ES-I3 (cell line): Measurements from ENCODE around the gene EHD1.

Experiments used
- H3K36me3 ChIP-seq: 2 replicates; pipeline ENCODE4 v1.6.1; 2013; ENCODE audit warnings: mild to moderate bottlenecking, low read length, control low read depth, moderate library complexity; ENCODE audit not compliant: insufficient read depth
- H3K4me1 ChIP-seq: 2 replicates; pipeline ENCODE4 v1.6.1; 2013; ENCODE audit warnings: mild to moderate bottlenecking, control low read depth, low read length; ENCODE audit not compliant: insufficient read depth
- H3K9ac ChIP-seq: 2 replicates; pipeline ENCODE4 v1.6.1; 2013; ENCODE audit warnings: low read depth, mild to moderate bottlenecking, low read length, moderate library complexity
- H3K9me3 ChIP-seq: 2 replicates; pipeline ENCODE4 v1.6.1; 2013; ENCODE audit warnings: mild to moderate bottlenecking, low read length, moderate library complexity; ENCODE audit not compliant: control insufficient read depth, insufficient read depth

Gene EHD1

DNA sequence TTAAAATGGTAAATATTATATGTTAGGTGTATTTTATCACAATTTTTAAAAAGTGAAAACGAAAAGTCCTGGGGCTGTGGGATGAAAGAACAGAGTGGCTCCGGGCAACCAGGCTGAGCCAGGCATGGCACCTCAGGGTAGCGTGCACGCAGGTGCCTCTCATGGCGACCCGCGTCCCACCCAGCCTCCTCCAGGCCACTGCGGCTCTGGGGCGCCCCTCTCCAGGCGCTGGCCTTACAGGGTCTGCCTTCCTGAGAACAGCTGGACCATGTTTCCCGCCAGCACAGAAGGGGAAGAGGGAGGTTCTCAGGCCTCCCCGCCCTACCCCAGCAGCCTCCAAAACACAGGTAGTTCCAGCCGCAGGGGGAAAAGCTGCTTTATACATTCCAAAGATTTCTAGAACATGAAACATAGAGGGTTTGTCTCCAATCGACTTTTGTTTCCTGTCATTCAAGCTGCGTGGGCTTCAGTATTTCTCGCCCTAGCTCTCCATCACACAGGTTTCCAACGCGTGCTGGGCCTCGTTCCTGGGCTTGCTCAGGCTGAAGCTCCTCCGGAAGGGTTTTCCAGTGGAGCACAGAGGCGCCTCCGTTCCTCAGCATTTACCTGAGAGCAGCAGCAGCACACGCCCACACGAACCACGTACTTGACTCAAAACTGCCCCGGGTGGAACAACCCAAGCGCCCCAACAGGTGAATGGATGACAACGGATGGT is 10.5 kb downstream of the EHD1 start:
- Histone ChIP-seq H3K9me3 (no peaks in the 10 kb centered on the region), H3K9ac (no peak overlapping the region), H3K4me1 (peaks cover 25% of the 10 kb centered on the region), H3K36me3 (0 out of 2 replicates have a peak, but pooled peaks cover 5% of the 10 kb centered on the region)

GRCh38 chr11:64866173-64866491 is 12.3 kb downstream of the EHD1 start:
- no peak overlapping the region for H3K9ac ChIP-seq
- no peaks in the 10 kb centered on the region for H3K9me3 ChIP-seq
- peaks cover 29% of the 10 kb centered on the region for H3K4me1 ChIP-seq
- 0 out of 2 replicates have a peak, but pooled peaks cover 1% of the 10 kb centered on the region for H3K36me3 ChIP-seq

GRCh38 chr11:64865286-64866172 is 12.9 kb downstream of the EHD1 start:
- peaks cover 28% of the 10 kb centered on the region for H3K4me1 ChIP-seq

GRCh38 chr11:64864473-64865285 is 13.7 kb downstream of the EHD1 start:
- Histone ChIP-seq H3K9me3 (no peaks in the 10 kb centered on the region), H3K36me3 (no peaks in the 10 kb centered on the region), H3K4me1 (peaks cover 25% of the 10 kb centered on the region), H3K9ac (no peak overlapping the region)

More at GRCh38 chr11:64865286-64866172, 12.9 kb downstream of the EHD1 start:
- Histone ChIP-seq H3K9me3 (no peaks in the 10 kb centered on the region), H3K36me3 (no peaks in the 10 kb centered on the region), H3K9ac (no peak overlapping the region)

GRCh38 chr11:64864135-64864472 is 14.3 kb downstream of the EHD1 start:
- H3K9ac ChIP-seq, result no peak overlapping the region
- H3K9me3 ChIP-seq, result no peaks in the 10 kb centered on the region
- peaks cover 25% of the 10 kb centered on the region for H3K4me1 ChIP-seq
- no peaks in the 10 kb centered on the region for H3K36me3 ChIP-seq

DNA sequence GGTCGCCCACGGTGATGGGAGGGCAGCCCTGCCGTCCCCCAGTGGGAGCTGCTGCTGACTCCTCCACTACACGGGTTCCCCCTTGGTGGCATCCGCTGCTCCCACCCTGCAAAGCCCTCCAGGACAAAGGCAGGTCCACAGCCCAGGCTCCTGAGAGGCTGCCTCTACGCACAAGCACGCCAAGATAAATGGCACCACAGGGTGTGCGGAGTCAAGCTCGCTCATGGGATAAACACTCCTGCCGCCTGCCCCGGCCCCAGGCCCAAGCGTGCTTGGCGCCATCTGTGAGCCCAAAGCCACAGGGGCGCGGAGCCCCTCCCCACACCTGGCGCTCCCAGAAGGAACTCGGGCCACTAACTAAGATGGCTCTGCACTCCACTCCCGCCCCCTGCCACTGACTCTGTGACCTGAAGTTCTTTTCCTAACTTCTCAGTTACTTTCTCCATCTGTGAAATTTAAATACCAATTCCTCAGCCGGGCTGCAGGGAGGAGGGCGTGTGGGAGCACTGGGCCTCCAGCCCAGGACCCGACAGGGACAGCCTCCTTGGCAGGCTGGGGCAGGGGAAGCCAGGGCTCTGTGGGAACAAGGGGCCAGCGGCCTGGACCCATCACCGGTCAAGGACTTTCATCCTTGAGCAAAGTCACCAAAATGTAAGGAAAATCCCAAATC is 14.9 kb downstream of the EHD1 start:
- Histone ChIP-seq H3K4me1 (peaks cover 25% of the 10 kb centered on the region), H3K9me3 (no peaks in the 10 kb centered on the region), H3K9ac (no peak overlapping the region), H3K36me3 (no peaks in the 10 kb centered on the region)

DNA sequence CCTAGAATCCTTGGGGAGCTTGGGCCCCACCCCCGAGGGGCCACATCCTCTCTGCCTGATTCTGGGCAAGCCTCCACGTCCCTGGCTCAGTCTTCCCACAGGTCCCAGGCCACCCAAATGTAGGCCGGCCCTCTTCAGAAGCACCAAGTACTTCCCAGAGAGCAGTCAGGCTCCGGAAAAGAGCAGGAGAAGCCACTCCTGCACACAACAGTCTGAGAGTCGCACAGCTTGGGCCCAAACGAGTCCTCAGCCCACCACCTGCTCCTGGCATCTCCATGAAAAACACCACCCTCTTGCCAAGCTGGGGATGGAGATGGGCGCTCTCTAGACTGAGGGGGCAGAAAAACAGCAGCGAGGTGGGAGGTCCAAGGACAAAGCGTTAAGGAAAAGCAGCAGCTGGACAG is 15.4 kb downstream of the EHD1 start:
- H3K9me3 ChIP-seq, result no peaks in the 10 kb centered on the region
- H3K4me1 ChIP-seq, result peaks cover 25% of the 10 kb centered on the region
- no peaks in the 10 kb centered on the region for H3K36me3 ChIP-seq
- no peak overlapping the region for H3K9ac ChIP-seq

GRCh38 chr11:64861227-64861975 is 17.0 kb downstream of the EHD1 start:
- H3K36me3 ChIP-seq, result no peaks in the 10 kb centered on the region
- peaks cover 25% of the 10 kb centered on the region for H3K4me1 ChIP-seq
- H3K9me3 ChIP-seq, result no peaks in the 10 kb centered on the region
- H3K9ac ChIP-seq, result no peak overlapping the region

- Histone ChIP-seq H3K36me3 (no peaks in the 10 kb centered on the region), H3K9ac (no peak overlapping the region), H3K9me3 (no peaks in the 10 kb centered on the region), H3K4me1 (peaks cover 31% of the 10 kb centered on the region)
Measured at GRCh38 chr11:64859542-64860414, 18.6 kb downstream of the EHD1 start.

- peaks cover 26% of the 10 kb centered on the region; the same call in 1 of the 2 replicates for H3K4me1 ChIP-seq
- no peaks in the 10 kb centered on the region for H3K9me3 ChIP-seq
- no peak overlapping the region for H3K9ac ChIP-seq
- no peaks in the 10 kb centered on the region for H3K36me3 ChIP-seq
Measured at GRCh38 chr11:64858467-64859263, 19.8 kb downstream of the EHD1 start.

DNA sequence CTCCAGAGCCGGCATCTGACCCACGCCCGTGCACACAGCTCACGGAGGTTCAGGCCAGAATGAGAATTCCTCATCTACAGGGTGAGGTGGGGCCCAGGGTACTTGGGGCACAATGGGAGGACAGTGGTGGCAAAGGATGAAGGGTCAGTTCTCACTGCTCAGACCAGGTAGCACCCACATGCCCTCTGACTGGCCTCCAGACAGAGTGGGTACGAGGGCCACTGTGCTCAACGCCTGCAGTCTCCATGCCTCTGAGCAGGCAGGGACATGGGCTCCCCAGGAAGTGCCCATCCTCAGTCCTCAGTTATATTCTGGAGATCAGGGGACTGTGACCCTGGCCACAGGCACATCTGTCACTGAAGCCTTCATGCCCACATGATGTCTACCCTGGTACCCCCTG is 20.9 kb downstream of the EHD1 start:
- Histone ChIP-seq H3K9ac (no peak overlapping the region), H3K9me3 (no peaks in the 10 kb centered on the region), H3K4me1 (peaks cover 15% of the 10 kb centered on the region; the same call in 1 of the 2 replicates), H3K36me3 (no peaks in the 10 kb centered on the region)
